PC-9 (cell line): ENCODE results near the gene NISCH. TPM values are rescaled to one million over a fixed set of nuclear protein-coding genes. Genes with fewer than 3 reads are reported as not detected.
A peak's percentile ranks its signal among the peaks of the same experiment; 100 is the strongest.

Source experiments
- BruUV-seq: library from RNA; stranded (reverse); fragments of 400-500 nt; replicated peaks from 2 replicates; lab custom pipeline; 2021; lab: Mats Ljungman, UMichigan
- CTCF ChIA-PET: fragments of 300-600 bp; sonication (Branson Sonifier 250); formaldehyde crosslinking; loops from one replicate; lab custom pipeline; 2022; ENCODE audit warnings: antibody characterized with exemption; lab: Charles Lee
- POLR2A ChIA-PET: fragments of 300-600 bp; sonication (Branson Sonifier 250); formaldehyde crosslinking; loops from one replicate; lab custom pipeline; 2022; ENCODE audit warnings: antibody characterized with exemption; ENCODE audit not compliant: unreplicated experiment; lab: Charles Lee
- DNase-seq, 2 experiments: peaks; one replicate each; pipeline versions ENCODE4 v3.0.0 to v3.0.0-alpha.2; 2015 to 2022; ENCODE audit warnings: mixed read lengths in 1 of 2
- H2AFZ ChIP-seq: fragments of 200-600 bp; sonication (generic); 2 replicates; pipeline ENCODE4 v1.8.1; 2017; ENCODE audit warnings: antibody characterized with exemption
- H3F3A ChIP-seq: fragments of 200-600 bp; sonication (generic); 2 replicates; pipeline ENCODE4 v1.8.1; 2017; ENCODE audit warnings: antibody characterized with exemption, mild to moderate bottlenecking, low read depth; ENCODE audit not compliant: insufficient read depth
- H3K27ac ChIP-seq: fragments of 200-600 bp; sonication (generic); 2 replicates; pipeline ENCODE4 v1.6.1; 2016; ENCODE audit warnings: mixed run types
- H3K27me3 ChIP-seq: fragments of 200-600 bp; sonication (generic); 2 replicates; pipeline ENCODE4 v1.6.1; 2016; ENCODE audit warnings: low read depth, mixed run types; ENCODE audit not compliant: insufficient read depth
- H3K36me3 ChIP-seq: fragments of 200-600 bp; sonication (generic); 2 replicates; pipeline ENCODE4 v1.6.1; 2016; ENCODE audit warnings: low read depth, mixed run types
- H3K4me1 ChIP-seq: fragments of 200-600 bp; sonication (generic); replicated peaks from 2 replicates; pipeline ENCODE4 v1.6.1; 2016; ENCODE audit warnings: mixed run types; ENCODE audit not compliant: insufficient read depth
- H3K4me2 ChIP-seq: fragments of 200-600 bp; sonication (generic); 2 replicates; pipeline ENCODE4 v1.6.1; 2017; ENCODE audit warnings: mixed run types
- H3K4me3 ChIP-seq: fragments of 200-600 bp; sonication (generic); 2 replicates; pipeline ENCODE4 v1.6.1; 2016; ENCODE audit warnings: mixed run types
- H3K79me2 ChIP-seq: fragments of 200-600 bp; sonication (generic); 2 replicates; pipeline ENCODE4 v1.6.1; 2017; ENCODE audit warnings: low read depth, mixed run types
- H3K9me2 ChIP-seq: fragments of 200-600 bp; sonication (generic); 2 replicates; pipeline ENCODE4 v1.8.1; 2017; ENCODE audit warnings: mild to moderate bottlenecking; ENCODE audit not compliant: insufficient read depth
- H3K9me3 ChIP-seq: fragments of 200-600 bp; sonication (generic); 2 replicates; pipeline ENCODE4 v1.8.1; 2016; ENCODE audit warnings: low read depth; ENCODE audit not compliant: insufficient read depth
- H4K20me1 ChIP-seq: fragments of 200-600 bp; sonication (generic); 2 replicates; pipeline ENCODE4 v1.8.1; 2017; ENCODE audit not compliant: insufficient read depth
- CTCF ChIP-seq: fragments of 200-600 bp; sonication (generic); conservative IDR thresholded peaks from 2 replicates; pipeline ENCODE4 v1.6.1; 2017; ENCODE audit warnings: mixed run types, antibody characterized with exemption, mild to moderate bottlenecking, moderate library complexity
- EZH2 ChIP-seq: fragments of 200-600 bp; sonication (generic); IDR thresholded peaks from 2 replicates; pipeline ENCODE4 v1.8.0; 2017; ENCODE audit warnings: antibody characterized with exemption, low read depth
- intact Hi-C: fragments of 100-400 bp; cut with micrococcal nuclease; formaldehyde crosslinking; loops from one replicate; pipeline ENCODE4 v1.10.0; 2022; ENCODE audit not compliant: unreplicated experiment
- total RNA-seq: library from RNA; stranded (reverse); gene quantifications from 2 replicates; pipeline ENCODE4 v1.2.3, GENCODE V29; 2021

The NISCH gene
- total RNA-seq, 1 experiment from 2014 or later: 66.1 TPM

GRCh38 chr3:52456800-52457183, 1.4 kb downstream of the NISCH start:
- POLR2A ChIA-PET: interaction anchor here (0.6 kb wide), 1 partner anchor 79 kb away, joined by 4 read pairs; the partner anchor contains the start of gene UQCC5
- intact Hi-C loops: no loop called here
- Histone ChIP-seq H3K4me3 (peak overlapping the region; percentile 81; the same call in 1 of the 2 replicates), H2AFZ (no peak overlapping the region), H3F3A (peaks cover 11% of the 10 kb centered on the region; the same call in 1 of the 2 replicates), H3K4me1 (peaks cover 25% of the 10 kb centered on the region), H3K27me3 (no peaks in the 10 kb centered on the region), H3K9me3 (no peaks in the 10 kb centered on the region), H4K20me1 (no peaks in the 10 kb centered on the region), H3K9me2 (no peaks in the 10 kb centered on the region), H3K36me3 (no peaks in the 10 kb centered on the region), H3K79me2 (peaks cover 8% of the 10 kb centered on the region; the same call in 1 of the 2 replicates), H3K4me2 (peak overlapping the region; percentile 77; the same call in 1 of the 2 replicates), H3K27ac (no peak overlapping the region)
- CTCF ChIA-PET: no interaction called here
- no peak for TF ChIP-seq CTCF
- no peak for TF ChIP-seq EZH2
- BruUV-seq: TSS peak; percentile 11
- DNase-seq: no peak

- intact Hi-C loops: no loop called here
- CTCF ChIA-PET: no interaction called here
- H3K36me3 ChIP-seq: no peaks in the 10 kb centered on the region
Observed at GRCh38 chr3:52458031-52458760, 2.8 kb downstream of the NISCH start.

More at GRCh38 chr3:52458031-52458760, 2.8 kb downstream of the NISCH start:
- no peaks in the 10 kb centered on the region for H3K9me2 ChIP-seq
- peaks cover 8% of the 10 kb centered on the region; the same call in 1 of the 2 replicates for H3K79me2 ChIP-seq
- no peak for DNase-seq
- peaks cover 11% of the 10 kb centered on the region; the same call in 1 of the 2 replicates for H3F3A ChIP-seq
- POLR2A ChIA-PET: no interaction called here
- no peak overlapping the region for H3K4me3 ChIP-seq
- H3K27ac ChIP-seq: no peak overlapping the region
- H3K4me2 ChIP-seq: no peak overlapping the region
- H2AFZ ChIP-seq: no peak overlapping the region
- peaks cover 19% of the 10 kb centered on the region for H3K4me1 ChIP-seq
- no peaks in the 10 kb centered on the region for H3K27me3 ChIP-seq
- TF ChIP-seq CTCF (no peak), EZH2 (no peak)
- no peaks in the 10 kb centered on the region for H4K20me1 ChIP-seq
- no peaks in the 10 kb centered on the region for H3K9me3 ChIP-seq
- no TSS peak for BruUV-seq
